ENCODE measurements around the gene TRIM39. TPM values are rescaled to one million over a fixed set of nuclear protein-coding genes. Genes with fewer than 3 reads are reported as not detected.

TRIM39 gene
- total and polyA plus RNA-seq, 2 of the 13 experiments (the other 11 are each of a cell fraction or from before 2014, with no cell fraction given), result 7.7 to 14.6 TPM

- TF ChIP-seq NFATC3 (CRISPR knock-in tag; IDR thresholded peaks at IDR 0.05) (peak; percentile 89), HNF4G (IDR thresholded peaks at IDR 0.05; ENCODE audit: borderline replicate concordance, low read depth, low read length) (no peak), HNF4G (CRISPR knock-in tag; IDR thresholded peaks at IDR 0.05; ENCODE audit: borderline replicate concordance, low read depth) (no peak), CAMTA2 (CRISPR knock-in tag; IDR thresholded peaks at IDR 0.05; ENCODE audit: borderline replicate concordance) (0 out of 2 replicates have a peak, but pooled peaks have one; percentile 77), ZMAT5 (CRISPR knock-in tag; IDR thresholded peaks at IDR 0.05; ENCODE audit: borderline replicate concordance, low read depth) (no peak), FOXO4 (CRISPR knock-in tag; conservative IDR thresholded peaks at IDR 0.05) (0 out of 2 replicates have a peak, but pooled peaks have one; percentile 82), HNRNPUL1 (IDR thresholded peaks at IDR 0.05; ENCODE audit: low read depth, low read length) (no peak), CC2D1A (CRISPR knock-in tag; IDR thresholded peaks at IDR 0.05) (0 out of 2 replicates have a peak, but pooled peaks have one; percentile 17), ZNF292 (CRISPR knock-in tag; IDR thresholded peaks at IDR 0.05; ENCODE audit: borderline replicate concordance, low read depth) (no peak), LCORL (IDR thresholded peaks at IDR 0.05) (no peak), LCORL (CRISPR knock-in tag; IDR thresholded peaks at IDR 0.05) (peak; percentile 90), ISX (CRISPR knock-in tag; conservative IDR thresholded peaks at IDR 0.05) (peak; percentile 86; the same call in 1 of the 2 replicates), CREB3 (CRISPR knock-in tag; IDR thresholded peaks at IDR 0.05) (peak; percentile 64; the same call in 1 of the 2 replicates), ZNF383 (CRISPR knock-in tag; IDR thresholded peaks at IDR 0.05; ENCODE audit: borderline replicate concordance) (no peak), NFYC (CRISPR knock-in tag; IDR thresholded peaks at IDR 0.05) (peak; percentile 58), STAT5B (CRISPR knock-in tag; IDR thresholded peaks at IDR 0.05) (peak; percentile 82; the same call in 1 of the 2 replicates), ZNF276 (CRISPR knock-in tag; IDR thresholded peaks at IDR 0.05; ENCODE audit: low read depth) (no peak), PATZ1 (CRISPR knock-in tag; IDR thresholded peaks at IDR 0.05) (peak; percentile 88), TOE1 (CRISPR knock-in tag; IDR thresholded peaks at IDR 0.05) (peak; percentile 86), GATAD1 (CRISPR knock-in tag; IDR thresholded peaks at IDR 0.05) (peak; percentile 87), ZNF670 (CRISPR knock-in tag; IDR thresholded peaks at IDR 0.05; ENCODE audit: borderline replicate concordance) (peak; percentile 91), IKZF4 (CRISPR knock-in tag; IDR thresholded peaks at IDR 0.05; ENCODE audit: borderline replicate concordance, low read depth, not compliant biosample characterization) (peak; percentile 75), U2AF1 (optimal IDR thresholded peaks at IDR 0.05; ENCODE audit: low read depth, low read length) (no peak)
Observed at GRCh38 chr6:30344868-30345671, 18.3 kb downstream of the TRIM39 start, which contains the start of gene RPP21 (continued).
